SK-N-SH treated with all-trans-retinoic acid at 6 μM for 48 hours (cell line): ENCODE data around the gene TWIST2.

Source experiments
- ATAC-seq: fragments of 200-7000 bp; cut with Tn5 transposase; 3 replicates; pipeline ENCODE4 v1.9.1; 2020; ENCODE audit warnings: mild to moderate bottlenecking, moderate library complexity
- ARNTL ChIP-seq: fragments of 450-650 bp; formaldehyde crosslinking; IDR thresholded peaks from 2 replicates; pipeline ENCODE4 v1.5.0; 2020; ENCODE audit warnings: low read depth, mild to moderate bottlenecking, moderate library complexity, borderline replicate concordance
- CREB5 ChIP-seq: fragments of 250-450 bp; sonication (Bioruptor Pico); IDR thresholded peaks from 2 replicates; pipeline ENCODE4 v1.5.1; 2020; ENCODE audit warnings: low read depth, mild to moderate bottlenecking, moderate library complexity
- CSDC2 ChIP-seq: fragments of 250-450 bp; sonication (Bioruptor Pico); IDR thresholded peaks from 2 replicates; pipeline ENCODE4 v1.5.0; 2020; ENCODE audit warnings: mild to moderate bottlenecking, moderate library complexity
- ESRRG ChIP-seq: fragments of 250-450 bp; sonication (Bioruptor Pico); IDR thresholded peaks from 2 replicates; pipeline ENCODE4 v1.6.1; 2021; ENCODE audit warnings: mild to moderate bottlenecking
- GLIS3 ChIP-seq: fragments of 250-450 bp; sonication (Bioruptor Pico); IDR thresholded peaks from 2 replicates; pipeline ENCODE4 v1.5.0; 2020; ENCODE audit warnings: mild to moderate bottlenecking, moderate library complexity
- ISL1 ChIP-seq: fragments of 250-450 bp; sonication (Bioruptor Pico); IDR thresholded peaks from 2 replicates; pipeline ENCODE4 v2.1.2; 2022; ENCODE audit warnings: mild to moderate bottlenecking, moderate library complexity
- OSR1 ChIP-seq: fragments of 250-450 bp; sonication (Bioruptor Pico); IDR thresholded peaks from 2 replicates; pipeline ENCODE4 v1.8.0; 2022; ENCODE audit warnings: moderate library complexity, mild to moderate bottlenecking, inconsistent platforms
- POU6F1 ChIP-seq: fragments of 250-450 bp; sonication (Bioruptor Pico); IDR thresholded peaks from 2 replicates; pipeline ENCODE4 v1.8.0; 2021; ENCODE audit warnings: low read depth, mild to moderate bottlenecking, moderate library complexity, borderline replicate concordance
- PPARA ChIP-seq: fragments of 250-450 bp; sonication (Bioruptor Pico); IDR thresholded peaks from 2 replicates; pipeline ENCODE4 v1.5.0; 2020; ENCODE audit warnings: mild to moderate bottlenecking, borderline replicate concordance
- RARB ChIP-seq: fragments of 250-450 bp; sonication (Bioruptor Pico); IDR thresholded peaks from 2 replicates; pipeline ENCODE4 v1.8.0; 2021; ENCODE audit warnings: mild to moderate bottlenecking, moderate library complexity
- SNAI2 ChIP-seq: fragments of 250-450 bp; sonication (Bioruptor Pico); IDR thresholded peaks from 2 replicates; pipeline ENCODE4 v1.5.0; 2020; ENCODE audit warnings: mild to moderate bottlenecking, moderate library complexity
- TCF4 ChIP-seq: fragments of 250-450 bp; sonication (Bioruptor Pico); IDR thresholded peaks from 2 replicates; pipeline ENCODE4 v1.8.0; 2021; ENCODE audit warnings: mild to moderate bottlenecking, moderate library complexity, borderline replicate concordance
- TOX ChIP-seq: fragments of 250-450 bp; sonication (Bioruptor Pico); IDR thresholded peaks from 2 replicates; pipeline ENCODE4 v1.8.0; 2021; ENCODE audit warnings: mild to moderate bottlenecking, moderate library complexity, borderline replicate concordance
- TSHZ2 ChIP-seq: fragments of 250-450 bp; sonication (Bioruptor Pico); IDR thresholded peaks from 2 replicates; pipeline ENCODE4 v1.5.0; 2020; ENCODE audit warnings: mild to moderate bottlenecking, moderate library complexity
- ZFP3 ChIP-seq: fragments of 250-450 bp; sonication (Bioruptor Pico); IDR thresholded peaks from 2 replicates; pipeline ENCODE4 v1.5.0; 2020; ENCODE audit warnings: mild to moderate bottlenecking, moderate library complexity
- ZFP30 ChIP-seq: fragments of 450-650 bp; formaldehyde crosslinking; IDR thresholded peaks from 2 replicates; pipeline ENCODE4 v1.5.0; 2022; ENCODE audit warnings: mild to moderate bottlenecking, moderate library complexity
- ZNF565 ChIP-seq: fragments of 450-650 bp; formaldehyde crosslinking; conservative IDR thresholded peaks from 2 replicates; pipeline ENCODE4 v1.5.0; 2020; ENCODE audit warnings: low read depth, mild to moderate bottlenecking, moderate library complexity
- ZNF8 ChIP-seq: fragments of 450-650 bp; formaldehyde crosslinking; IDR thresholded peaks from 2 replicates; pipeline ENCODE4 v1.5.0; 2020; ENCODE audit warnings: mild to moderate bottlenecking, moderate library complexity
- TF ChIP-seq, protein P1 (sequence below): fragments of 250-450 bp; sonication (Bioruptor Pico); IDR thresholded peaks from 2 replicates; pipeline ENCODE4 v1.8.0; 2020; ENCODE audit warnings: mild to moderate bottlenecking, moderate library complexity, borderline replicate concordance
- TF ChIP-seq, protein P2 (sequence below): fragments of 250-450 bp; sonication (Bioruptor Pico); IDR thresholded peaks from 2 replicates; pipeline ENCODE4 v1.5.1; 2021; ENCODE audit warnings: mild to moderate bottlenecking, moderate library complexity

The TWIST2 gene

GRCh38 chr2:238913931-238914647 is 66.2 kb downstream of the TWIST2 start:
- no peak for TF ChIP-seq POU6F1 (CRISPR knock-in tag)
- TF ChIP-seq TCF4 = no peak
- TF ChIP-seq ZFP30 = no peak
- TF ChIP-seq RARB (CRISPR knock-in tag) = no peak
- TF ChIP-seq, protein P1, sequence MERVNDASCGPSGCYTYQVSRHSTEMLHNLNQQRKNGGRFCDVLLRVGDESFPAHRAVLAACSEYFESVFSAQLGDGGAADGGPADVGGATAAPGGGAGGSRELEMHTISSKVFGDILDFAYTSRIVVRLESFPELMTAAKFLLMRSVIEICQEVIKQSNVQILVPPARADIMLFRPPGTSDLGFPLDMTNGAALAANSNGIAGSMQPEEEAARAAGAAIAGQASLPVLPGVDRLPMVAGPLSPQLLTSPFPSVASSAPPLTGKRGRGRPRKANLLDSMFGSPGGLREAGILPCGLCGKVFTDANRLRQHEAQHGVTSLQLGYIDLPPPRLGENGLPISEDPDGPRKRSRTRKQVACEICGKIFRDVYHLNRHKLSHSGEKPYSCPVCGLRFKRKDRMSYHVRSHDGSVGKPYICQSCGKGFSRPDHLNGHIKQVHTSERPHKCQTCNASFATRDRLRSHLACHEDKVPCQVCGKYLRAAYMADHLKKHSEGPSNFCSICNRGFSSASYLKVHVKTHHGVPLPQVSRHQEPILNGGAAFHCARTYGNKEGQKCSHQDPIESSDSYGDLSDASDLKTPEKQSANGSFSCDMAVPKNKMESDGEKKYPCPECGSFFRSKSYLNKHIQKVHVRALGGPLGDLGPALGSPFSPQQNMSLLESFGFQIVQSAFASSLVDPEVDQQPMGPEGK (CRISPR knock-in tag) = no peak
- TF ChIP-seq ZNF565 (CRISPR knock-in tag) = no peak
- TF ChIP-seq ESRRG (CRISPR knock-in tag) = no peak
- TF ChIP-seq GLIS3 = no peak
- no peak for TF ChIP-seq SNAI2 (CRISPR knock-in tag)
- ATAC-seq = no peak; the same call in 2 of the 3 replicates

DNA sequence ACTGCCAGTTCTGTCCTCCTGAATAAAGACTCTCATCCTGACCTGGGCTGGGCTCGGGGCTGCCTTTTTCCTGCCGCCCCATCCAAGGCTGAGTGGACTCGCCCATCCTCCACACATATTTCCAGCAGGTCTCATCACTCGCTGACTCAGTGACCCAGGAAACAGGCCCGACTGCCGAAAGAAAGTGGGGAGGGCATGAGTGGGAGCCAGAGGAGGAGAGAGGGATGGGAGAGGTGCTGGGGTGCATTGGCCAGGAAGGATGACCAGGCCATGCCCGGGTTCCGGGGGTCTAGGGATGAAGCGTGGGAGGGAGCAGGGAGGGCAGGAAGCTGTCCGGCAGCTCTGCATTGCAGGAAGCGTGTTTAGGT is 66.7 kb downstream of the TWIST2 start:
- ATAC-seq = no peak; the same call in 1 of the 3 replicates
- no peak for TF ChIP-seq CREB5 (CRISPR knock-in tag)
- TF ChIP-seq ZNF8 (CRISPR knock-in tag) = no peak
- TF ChIP-seq GLIS3 = no peak
- TF ChIP-seq OSR1 (CRISPR knock-in tag) = no peak
- TF ChIP-seq, protein P2, sequence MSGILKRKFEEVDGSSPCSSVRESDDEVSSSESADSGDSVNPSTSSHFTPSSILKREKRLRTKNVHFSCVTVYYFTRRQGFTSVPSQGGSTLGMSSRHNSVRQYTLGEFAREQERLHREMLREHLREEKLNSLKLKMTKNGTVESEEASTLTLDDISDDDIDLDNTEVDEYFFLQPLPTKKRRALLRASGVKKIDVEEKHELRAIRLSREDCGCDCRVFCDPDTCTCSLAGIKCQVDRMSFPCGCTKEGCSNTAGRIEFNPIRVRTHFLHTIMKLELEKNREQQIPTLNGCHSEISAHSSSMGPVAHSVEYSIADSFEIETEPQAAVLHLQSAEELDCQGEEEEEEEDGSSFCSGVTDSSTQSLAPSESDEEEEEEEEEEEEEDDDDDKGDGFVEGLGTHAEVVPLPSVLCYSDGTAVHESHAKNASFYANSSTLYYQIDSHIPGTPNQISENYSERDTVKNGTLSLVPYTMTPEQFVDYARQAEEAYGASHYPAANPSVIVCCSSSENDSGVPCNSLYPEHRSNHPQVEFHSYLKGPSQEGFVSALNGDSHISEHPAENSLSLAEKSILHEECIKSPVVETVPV (CRISPR knock-in tag) = no peak
- TF ChIP-seq, protein P1 (CRISPR knock-in tag) = no peak
- no peak for TF ChIP-seq CSDC2 (CRISPR knock-in tag)
- TF ChIP-seq PPARA (CRISPR knock-in tag) = no peak
- TF ChIP-seq TSHZ2 (CRISPR knock-in tag) = no peak
- no peak for TF ChIP-seq POU6F1 (CRISPR knock-in tag)
- TF ChIP-seq TCF4 = no peak
- no peak for TF ChIP-seq ZNF565 (CRISPR knock-in tag)
- no peak for TF ChIP-seq ARNTL (CRISPR knock-in tag)
- no peak for TF ChIP-seq TOX (CRISPR knock-in tag)
- no peak for TF ChIP-seq ZFP3
- no peak for TF ChIP-seq SNAI2 (CRISPR knock-in tag)
- no peak for TF ChIP-seq ISL1
